ENCODE measurements around the gene VTN.

DNA sequence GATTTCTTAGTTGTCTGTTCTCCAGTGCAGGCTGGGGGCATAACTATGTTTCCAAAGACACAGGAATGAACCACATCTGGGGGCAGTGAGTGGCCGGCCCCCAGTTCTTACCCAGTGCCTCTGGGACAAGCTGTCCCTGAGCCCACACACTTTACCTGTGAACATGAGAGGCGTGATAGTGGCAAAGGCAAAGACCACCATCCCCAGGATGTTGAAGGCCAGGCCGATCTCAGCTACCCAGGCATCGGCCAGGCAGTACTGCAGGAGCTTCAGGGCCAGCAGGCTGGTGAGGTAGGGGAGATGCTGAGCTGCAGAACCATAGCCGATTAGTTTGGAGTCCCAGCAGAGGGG is 34.3 kb upstream of the VTN start:
- TF ChIP-seq, protein P1, sequence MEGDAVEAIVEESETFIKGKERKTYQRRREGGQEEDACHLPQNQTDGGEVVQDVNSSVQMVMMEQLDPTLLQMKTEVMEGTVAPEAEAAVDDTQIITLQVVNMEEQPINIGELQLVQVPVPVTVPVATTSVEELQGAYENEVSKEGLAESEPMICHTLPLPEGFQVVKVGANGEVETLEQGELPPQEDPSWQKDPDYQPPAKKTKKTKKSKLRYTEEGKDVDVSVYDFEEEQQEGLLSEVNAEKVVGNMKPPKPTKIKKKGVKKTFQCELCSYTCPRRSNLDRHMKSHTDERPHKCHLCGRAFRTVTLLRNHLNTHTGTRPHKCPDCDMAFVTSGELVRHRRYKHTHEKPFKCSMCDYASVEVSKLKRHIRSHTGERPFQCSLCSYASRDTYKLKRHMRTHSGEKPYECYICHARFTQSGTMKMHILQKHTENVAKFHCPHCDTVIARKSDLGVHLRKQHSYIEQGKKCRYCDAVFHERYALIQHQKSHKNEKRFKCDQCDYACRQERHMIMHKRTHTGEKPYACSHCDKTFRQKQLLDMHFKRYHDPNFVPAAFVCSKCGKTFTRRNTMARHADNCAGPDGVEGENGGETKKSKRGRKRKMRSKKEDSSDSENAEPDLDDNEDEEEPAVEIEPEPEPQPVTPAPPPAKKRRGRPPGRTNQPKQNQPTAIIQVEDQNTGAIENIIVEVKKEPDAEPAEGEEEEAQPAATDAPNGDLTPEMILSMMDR (IDR thresholded peaks at IDR 0.05; ENCODE audit: insufficient read depth, low read depth, low read length): no peak
- TF ChIP-seq EZH2 (IDR thresholded peaks at IDR 0.05; ENCODE audit: insufficient read depth, low read length): no peak
